ENCODE results near the gene GLIS2.

GLIS2 gene

DNA sequence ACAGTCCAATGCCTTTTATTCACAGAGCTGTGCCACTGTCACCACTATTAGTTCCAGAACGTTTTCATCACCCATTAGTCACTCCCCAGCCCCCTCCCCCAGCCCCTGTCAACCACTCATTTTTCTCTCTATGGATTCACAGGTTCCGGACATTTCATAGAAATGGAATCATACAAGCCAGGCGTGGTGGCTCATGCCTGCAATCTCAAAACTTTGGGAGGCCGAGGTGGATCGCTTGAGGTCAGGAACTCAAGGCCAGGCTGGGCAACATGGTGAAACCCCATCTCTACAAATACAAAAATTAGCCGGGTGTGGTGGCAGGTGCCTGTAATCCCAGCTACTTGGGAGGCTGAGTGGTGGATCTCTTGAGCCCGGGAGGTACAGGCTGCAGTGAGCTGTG is 36.0 kb downstream of the GLIS2 start:
- no peak for TF ChIP-seq POLR2AphosphoS5 (IDR thresholded peaks at IDR 0.05; ENCODE audit: low read depth)
- TF ChIP-seq, protein P1, sequence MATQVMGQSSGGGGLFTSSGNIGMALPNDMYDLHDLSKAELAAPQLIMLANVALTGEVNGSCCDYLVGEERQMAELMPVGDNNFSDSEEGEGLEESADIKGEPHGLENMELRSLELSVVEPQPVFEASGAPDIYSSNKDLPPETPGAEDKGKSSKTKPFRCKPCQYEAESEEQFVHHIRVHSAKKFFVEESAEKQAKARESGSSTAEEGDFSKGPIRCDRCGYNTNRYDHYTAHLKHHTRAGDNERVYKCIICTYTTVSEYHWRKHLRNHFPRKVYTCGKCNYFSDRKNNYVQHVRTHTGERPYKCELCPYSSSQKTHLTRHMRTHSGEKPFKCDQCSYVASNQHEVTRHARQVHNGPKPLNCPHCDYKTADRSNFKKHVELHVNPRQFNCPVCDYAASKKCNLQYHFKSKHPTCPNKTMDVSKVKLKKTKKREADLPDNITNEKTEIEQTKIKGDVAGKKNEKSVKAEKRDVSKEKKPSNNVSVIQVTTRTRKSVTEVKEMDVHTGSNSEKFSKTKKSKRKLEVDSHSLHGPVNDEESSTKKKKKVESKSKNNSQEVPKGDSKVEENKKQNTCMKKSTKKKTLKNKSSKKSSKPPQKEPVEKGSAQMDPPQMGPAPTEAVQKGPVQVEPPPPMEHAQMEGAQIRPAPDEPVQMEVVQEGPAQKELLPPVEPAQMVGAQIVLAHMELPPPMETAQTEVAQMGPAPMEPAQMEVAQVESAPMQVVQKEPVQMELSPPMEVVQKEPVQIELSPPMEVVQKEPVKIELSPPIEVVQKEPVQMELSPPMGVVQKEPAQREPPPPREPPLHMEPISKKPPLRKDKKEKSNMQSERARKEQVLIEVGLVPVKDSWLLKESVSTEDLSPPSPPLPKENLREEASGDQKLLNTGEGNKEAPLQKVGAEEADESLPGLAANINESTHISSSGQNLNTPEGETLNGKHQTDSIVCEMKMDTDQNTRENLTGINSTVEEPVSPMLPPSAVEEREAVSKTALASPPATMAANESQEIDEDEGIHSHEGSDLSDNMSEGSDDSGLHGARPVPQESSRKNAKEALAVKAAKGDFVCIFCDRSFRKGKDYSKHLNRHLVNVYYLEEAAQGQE (IDR thresholded peaks at IDR 0.05; ENCODE audit: insufficient replicate concordance, low read depth), result no peak
- Histone ChIP-seq H3K4me3 (replicated peaks; ENCODE audit: insufficient read depth, low read length) (no peak overlapping the region), H3K27me3 (ENCODE audit: insufficient read depth, poor library complexity, severe bottlenecking) (no peaks in the 10 kb centered on the region), H3K27ac (replicated peaks) (no peak overlapping the region)
- no peak for DNase-seq (ENCODE audit: low read depth in 1 of 2, low spot score in 1 of 2)

DNA sequence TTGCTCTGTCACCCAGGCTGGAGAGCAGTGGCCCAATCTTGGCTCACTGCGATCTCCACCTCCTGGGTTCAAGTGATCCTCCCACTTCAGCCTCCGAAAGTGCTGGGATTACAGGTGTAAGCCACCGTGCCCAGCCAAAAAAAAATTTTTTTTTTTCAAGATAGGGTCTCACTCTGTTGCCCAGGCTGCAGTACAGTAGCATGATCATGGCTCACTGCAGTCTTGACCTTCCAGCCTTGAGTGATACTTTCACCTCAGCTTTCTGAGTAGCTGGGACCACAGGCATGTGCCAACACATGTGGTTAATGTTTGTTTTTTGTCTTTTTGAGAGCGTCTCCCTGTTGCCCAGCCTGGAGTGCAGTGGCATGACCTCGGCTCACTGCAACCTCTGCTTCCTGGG is 37.0 kb downstream of the GLIS2 start:
- no peak for DNase-seq (ENCODE audit: low read depth in 1 of 2, low spot score in 1 of 2)
- Histone ChIP-seq H3K4me3 (replicated peaks; ENCODE audit: insufficient read depth, low read length) (no peak overlapping the region), H3K27ac (replicated peaks) (no peak overlapping the region), H3K27me3 (ENCODE audit: insufficient read depth, poor library complexity, severe bottlenecking) (no peaks in the 10 kb centered on the region)
- TF ChIP-seq, protein P2, sequence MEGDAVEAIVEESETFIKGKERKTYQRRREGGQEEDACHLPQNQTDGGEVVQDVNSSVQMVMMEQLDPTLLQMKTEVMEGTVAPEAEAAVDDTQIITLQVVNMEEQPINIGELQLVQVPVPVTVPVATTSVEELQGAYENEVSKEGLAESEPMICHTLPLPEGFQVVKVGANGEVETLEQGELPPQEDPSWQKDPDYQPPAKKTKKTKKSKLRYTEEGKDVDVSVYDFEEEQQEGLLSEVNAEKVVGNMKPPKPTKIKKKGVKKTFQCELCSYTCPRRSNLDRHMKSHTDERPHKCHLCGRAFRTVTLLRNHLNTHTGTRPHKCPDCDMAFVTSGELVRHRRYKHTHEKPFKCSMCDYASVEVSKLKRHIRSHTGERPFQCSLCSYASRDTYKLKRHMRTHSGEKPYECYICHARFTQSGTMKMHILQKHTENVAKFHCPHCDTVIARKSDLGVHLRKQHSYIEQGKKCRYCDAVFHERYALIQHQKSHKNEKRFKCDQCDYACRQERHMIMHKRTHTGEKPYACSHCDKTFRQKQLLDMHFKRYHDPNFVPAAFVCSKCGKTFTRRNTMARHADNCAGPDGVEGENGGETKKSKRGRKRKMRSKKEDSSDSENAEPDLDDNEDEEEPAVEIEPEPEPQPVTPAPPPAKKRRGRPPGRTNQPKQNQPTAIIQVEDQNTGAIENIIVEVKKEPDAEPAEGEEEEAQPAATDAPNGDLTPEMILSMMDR (IDR thresholded peaks at IDR 0.05; ENCODE audit: insufficient read depth, low read length), result no peak
- TF ChIP-seq POLR2AphosphoS5 (IDR thresholded peaks at IDR 0.05; ENCODE audit: low read depth) (no peak), SPI1 (IDR thresholded peaks at IDR 0.05; ENCODE audit: borderline replicate concordance, low read depth) (no peak), GABPA (IDR thresholded peaks at IDR 0.05; ENCODE audit: low read depth) (no peak)
- TF ChIP-seq, protein P1 (IDR thresholded peaks at IDR 0.05; ENCODE audit: insufficient replicate concordance, low read depth), result no peak

DNA sequence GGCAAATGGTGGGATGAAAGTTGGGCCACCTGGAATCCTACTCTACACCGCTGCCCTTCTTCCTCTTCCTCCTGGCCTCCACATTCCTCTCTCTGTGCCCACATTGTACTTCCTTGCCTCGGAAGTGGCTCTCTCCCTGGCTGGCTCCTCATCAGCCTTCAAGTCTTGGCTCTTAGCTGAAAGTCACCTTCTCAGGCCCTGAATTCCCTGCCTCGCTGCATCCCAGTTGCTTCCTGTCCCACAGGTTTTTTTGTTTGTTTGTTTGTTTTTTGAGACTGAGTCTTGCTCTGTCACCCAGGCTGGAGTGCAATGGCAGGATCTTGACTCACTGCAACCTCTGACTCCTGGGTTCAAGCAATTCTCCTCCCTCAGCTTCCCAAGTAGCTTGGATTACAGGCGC is 37.8 kb downstream of the GLIS2 start:
- TF ChIP-seq SPI1 (IDR thresholded peaks at IDR 0.05; ENCODE audit: borderline replicate concordance, low read depth) (no peak), POLR2AphosphoS5 (IDR thresholded peaks at IDR 0.05; ENCODE audit: low read depth) (no peak), GABPA (IDR thresholded peaks at IDR 0.05; ENCODE audit: low read depth) (no peak)
- TF ChIP-seq, protein P1 (IDR thresholded peaks at IDR 0.05; ENCODE audit: insufficient replicate concordance, low read depth), result no peak
- TF ChIP-seq, protein P2 (IDR thresholded peaks at IDR 0.05; ENCODE audit: insufficient read depth, low read length), result no peak
- Histone ChIP-seq H3K4me3 (replicated peaks; ENCODE audit: insufficient read depth, low read length) (no peak overlapping the region), H3K27me3 (ENCODE audit: insufficient read depth, poor library complexity, severe bottlenecking) (no peaks in the 10 kb centered on the region), H3K27ac (replicated peaks) (no peak overlapping the region)
- DNase-seq (ENCODE audit: low read depth in 1 of 2, low spot score in 1 of 2), result no peak

Measured in HL-60 (cell line).